Frontal cortex (tissue), 4 donors: ENCODE results near the gene MIGA2. TPM values are rescaled to one million over a fixed set of nuclear protein-coding genes. Genes with fewer than 3 reads are reported as not detected.

ENCODE experiments used
- DNase-seq, 2 donors: peaks; one replicate each; pipeline ENCODE4 v3.0.0; 2012; ENCODE audit warnings: low spot score in 2 of 2
- FAIRE-seq: peaks from 2 replicates; lab custom pipeline; 2012; peaks lifted over from hg19 to GRCh38; lab: Jason Lieb, UNC
- total RNA-seq: library from RNA; depleted of rRNA; stranded (reverse); fragments of >200 nt; gene quantifications from one replicate; pipeline ENCODE4 v1.2.3, GENCODE V29; 2014
- donor health status: control.
- donor health status: control.
- donor health status: control.

The MIGA2 gene
- total RNA-seq, 1 donor from 2014 or later, result 12.6 TPM

- FAIRE-seq (no peak), DNase-seq (no peak)
These were observed 33.6 kb downstream of the MIGA2 start for GRCh38 chr9:129069862-129070641.

GRCh38 chr9:129070696-129071525 is 34.5 kb downstream of the MIGA2 start:
- DNase-seq (no peak), FAIRE-seq (no peak)

DNA sequence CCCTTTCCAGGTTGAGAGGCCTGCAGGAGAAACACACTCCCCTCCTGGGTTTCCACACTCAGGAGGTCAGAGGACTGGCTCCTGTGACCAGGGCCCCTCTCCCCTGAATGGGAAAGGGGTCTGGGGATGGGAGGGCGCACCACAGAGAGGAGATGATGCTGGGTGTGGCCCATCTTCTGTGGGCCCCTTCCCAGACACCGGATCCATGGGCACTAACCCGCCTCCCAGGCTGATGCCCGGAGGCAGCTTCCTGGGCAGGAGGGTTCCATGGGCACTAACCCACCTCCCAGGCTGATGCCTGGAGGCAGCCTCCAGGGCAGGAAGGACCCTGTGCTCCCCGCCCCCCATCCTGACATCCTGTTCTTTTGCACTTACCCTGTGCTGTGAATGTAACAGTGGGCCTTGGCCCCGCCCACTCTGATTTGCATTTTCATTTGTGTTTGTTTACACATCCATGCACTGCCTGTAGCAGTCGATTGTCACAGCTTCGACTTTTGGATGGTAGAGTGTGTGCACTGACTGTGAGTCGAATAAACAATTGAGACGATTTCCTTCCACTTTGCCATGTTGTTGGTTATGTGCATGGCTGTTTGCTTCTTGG is 35.2 kb downstream of the MIGA2 start:
- DNase-seq (no peak), FAIRE-seq (no peak)

DNA sequence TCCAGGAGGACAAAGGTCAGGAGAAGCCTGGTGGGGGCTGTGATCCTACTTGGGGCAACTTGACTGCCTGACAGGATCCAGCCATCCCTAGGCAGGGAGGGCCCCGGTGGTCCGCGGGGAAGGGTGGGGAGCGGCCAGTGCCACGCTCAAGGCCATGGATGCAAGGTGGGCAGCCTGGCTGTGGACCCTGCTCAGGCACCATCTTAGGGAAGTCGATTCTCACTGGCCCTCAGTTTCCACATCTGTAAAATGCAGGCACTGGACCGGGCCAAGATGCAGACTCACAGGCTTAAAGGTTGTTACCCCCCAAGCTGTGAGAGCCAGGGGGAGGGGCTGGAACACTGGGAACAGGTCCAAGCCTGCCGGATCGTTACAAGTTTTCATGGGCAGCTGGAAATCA is 35.7 kb downstream of the MIGA2 start:
- no peak for FAIRE-seq
- DNase-seq, result no peak

GRCh38 chr9:129073404-129073803 is 37.0 kb downstream of the MIGA2 start:
- FAIRE-seq (no peak), DNase-seq (no peak)

DNA sequence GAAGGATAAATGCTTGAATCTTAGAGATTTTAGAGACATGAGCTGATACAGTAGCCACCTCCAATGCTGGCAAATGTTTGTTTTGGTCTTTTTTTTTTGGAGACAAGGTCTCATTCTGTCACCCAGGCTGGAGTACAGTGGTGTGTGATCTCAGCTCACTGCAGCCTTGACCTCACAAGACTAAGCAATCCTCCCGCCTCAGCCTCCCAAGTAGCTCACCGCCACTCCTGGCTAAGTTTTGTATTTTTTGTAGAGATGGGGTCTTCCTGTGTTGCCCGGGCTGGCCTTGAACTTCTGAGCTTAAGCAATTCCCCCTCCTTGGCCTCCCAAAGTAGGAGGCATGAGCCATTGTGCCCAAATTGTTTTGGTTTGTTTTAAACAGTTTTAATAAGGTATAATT is 37.7 kb downstream of the MIGA2 start:
- FAIRE-seq (no peak), DNase-seq (no peak)

GRCh38 chr9:129075996-129076639 is 39.7 kb downstream of the MIGA2 start:
- FAIRE-seq, result no peak
- DNase-seq, result no peak

GRCh38 chr9:129076640-129077037 is 40.2 kb downstream of the MIGA2 start:
- FAIRE-seq (no peak), DNase-seq (no peak)

DNA sequence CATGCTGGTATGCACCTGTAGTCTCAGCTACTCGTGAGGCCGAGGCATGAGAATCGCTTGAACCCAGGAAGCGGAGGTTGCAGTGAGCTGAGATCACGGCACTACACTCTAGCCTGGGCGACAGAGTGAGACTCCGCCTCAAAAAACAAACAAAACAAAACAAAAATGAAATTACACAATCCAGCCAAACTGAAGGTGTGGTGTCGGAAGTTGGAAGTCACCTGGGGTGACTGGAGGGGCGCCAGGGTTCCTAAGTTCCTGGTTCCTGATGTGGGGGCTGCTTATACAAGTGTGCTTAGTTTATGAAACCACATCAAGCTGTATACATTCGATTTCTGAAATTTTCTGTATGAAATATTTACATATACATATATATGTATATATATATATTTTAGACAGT is 40.8 kb downstream of the MIGA2 start:
- no peak for FAIRE-seq

GRCh38 chr9:129078691-129079503 is 42.5 kb downstream of the MIGA2 start:
- DNase-seq (no peak), FAIRE-seq (no peak)

More for the DNA sequence above, 40.8 kb downstream of the MIGA2 start:
- DNase-seq, result no peak

GRCh38 chr9:129079829-129080228 is 43.4 kb downstream of the MIGA2 start:
- FAIRE-seq, result no peak
- no peak for DNase-seq

- FAIRE-seq (no peak), DNase-seq (no peak)
These were observed 43.8 kb downstream of the MIGA2 start for GRCh38 chr9:129080298-129080600.

DNA sequence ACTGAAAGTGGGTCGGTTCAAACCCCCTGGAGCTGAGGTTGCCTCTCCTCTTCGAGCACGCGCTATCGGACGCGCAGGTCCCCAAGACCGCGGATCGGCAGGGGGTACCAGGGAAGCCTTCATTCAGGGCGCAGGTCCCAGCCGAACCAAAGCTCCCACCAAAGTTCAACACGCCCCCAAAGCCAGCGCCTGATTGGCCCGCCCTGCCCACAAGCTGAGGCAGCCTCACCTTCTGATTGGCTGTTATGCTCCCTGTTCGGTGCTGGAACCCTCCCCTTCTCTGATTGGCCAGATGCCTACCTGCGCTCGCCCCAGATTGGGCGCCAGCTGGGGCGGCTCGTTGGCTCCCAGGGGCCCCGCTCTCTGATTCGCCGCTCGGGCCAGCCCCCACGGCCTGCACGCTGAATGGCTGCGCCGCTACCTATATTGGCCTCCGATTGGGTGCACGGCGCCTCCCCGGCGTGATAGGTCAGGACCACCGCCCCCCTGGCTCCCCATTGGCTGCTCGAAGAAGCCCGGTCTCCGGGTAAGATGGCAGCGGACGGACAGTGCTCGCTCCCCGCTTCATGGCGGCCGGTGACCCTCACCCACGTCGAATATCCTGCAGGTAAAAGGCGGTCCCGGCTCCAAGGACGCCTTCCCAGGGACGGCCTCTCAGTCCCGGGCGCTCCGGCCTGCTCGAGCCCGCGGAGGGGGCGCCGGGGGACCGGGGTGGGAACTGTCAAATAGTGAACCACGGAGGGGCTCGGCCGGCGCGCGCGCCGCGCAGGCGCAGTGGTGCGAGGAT is 44.4 kb downstream of the MIGA2 start, which contains the start of gene DOLPP1:
TSS of gene DOLPP1 (plus strand) at position 511 of the 787 bp plus-strand sequence. CDS start at position 532, 21 bp downstream.
- peak; percentile 98 to 99 for DNase-seq
- FAIRE-seq, result peak; percentile 91

GRCh38 chr9:129081388-129081904 is 45.0 kb downstream of the MIGA2 start:
- peak in 1 of 2 donors; percentile 88 for DNase-seq
- FAIRE-seq, result no peak

DNA sequence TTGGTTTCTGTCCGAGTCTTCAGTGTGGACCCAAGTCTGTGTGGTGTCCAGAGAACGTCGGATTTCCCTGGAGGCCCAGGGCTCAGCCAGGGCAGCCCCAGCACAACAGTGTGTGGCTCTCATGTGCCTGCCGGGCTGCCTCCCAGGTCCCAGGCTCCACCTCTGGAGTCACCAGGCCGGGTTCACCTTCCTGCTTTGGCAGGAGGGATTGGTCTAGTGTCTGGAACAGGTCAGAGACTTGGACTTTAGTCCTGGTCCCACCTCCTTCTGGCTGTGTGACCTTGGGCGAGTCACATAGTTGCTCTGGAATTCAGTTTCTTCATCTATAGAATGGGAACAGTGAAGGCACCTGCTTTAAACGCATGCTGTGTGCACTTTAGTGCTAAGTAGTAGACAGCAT is 47.7 kb downstream of the MIGA2 start:
- FAIRE-seq (no peak), DNase-seq (no peak)

- no peak for DNase-seq
- no peak for FAIRE-seq
These were observed 52.8 kb downstream of the MIGA2 start for GRCh38 chr9:129089246-129089645.

DNA sequence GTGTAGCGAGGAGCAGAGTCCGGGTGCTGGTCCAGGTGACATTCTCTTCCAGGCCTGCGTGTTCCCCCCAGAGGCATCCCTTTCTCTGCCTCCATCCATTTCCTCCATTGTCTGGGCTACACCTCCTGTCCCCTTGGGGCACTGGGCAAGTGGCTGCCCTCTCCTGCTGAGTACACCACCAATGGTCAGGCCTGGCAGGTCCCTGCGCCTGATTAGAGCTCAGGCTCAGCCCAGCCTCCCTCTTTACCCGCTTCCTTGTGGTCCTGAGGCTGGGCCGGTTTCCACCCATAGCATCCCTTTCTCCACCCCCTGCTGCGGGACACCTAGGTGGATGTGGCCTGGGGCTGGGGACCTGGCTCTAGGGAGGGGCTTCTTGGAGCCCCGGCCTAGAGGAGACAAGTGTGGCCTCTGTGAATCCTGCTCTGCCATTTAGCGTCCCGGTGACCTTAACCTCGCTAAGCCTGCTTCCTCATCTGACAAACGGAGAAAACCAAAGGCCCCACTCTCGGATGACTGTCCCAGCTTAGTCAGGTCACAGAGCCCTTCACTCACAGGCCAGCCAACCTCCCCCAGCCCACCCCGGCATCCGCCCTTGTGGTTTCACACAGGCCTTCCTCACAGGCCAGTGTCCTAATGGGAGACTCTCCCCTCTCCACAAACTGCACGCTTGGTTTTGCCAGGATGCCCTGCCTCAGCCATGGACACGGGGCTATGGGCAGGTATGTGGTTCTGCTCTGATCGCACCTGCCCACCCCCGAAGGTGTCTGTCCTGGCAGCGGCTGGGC is 57.4 kb downstream of the MIGA2 start:
- no peak for FAIRE-seq
- DNase-seq, result no peak
